Cardiac ventricle fibroblast (primary cell): ENCODE measurements around the gene LGMN. TPM values are rescaled to one million over a fixed set of nuclear protein-coding genes. Genes with fewer than 3 reads are reported as not detected.

ENCODE experiments used
- total RNA-seq: library from RNA; depleted of rRNA; stranded (reverse); fragments of >200 nt; gene quantifications from 2 replicates; pipeline ENCODE4 v1.2.3, GENCODE V29; 2015

The LGMN gene
- total RNA-seq = 127 and 137 TPM in 2 replicates

DNA sequence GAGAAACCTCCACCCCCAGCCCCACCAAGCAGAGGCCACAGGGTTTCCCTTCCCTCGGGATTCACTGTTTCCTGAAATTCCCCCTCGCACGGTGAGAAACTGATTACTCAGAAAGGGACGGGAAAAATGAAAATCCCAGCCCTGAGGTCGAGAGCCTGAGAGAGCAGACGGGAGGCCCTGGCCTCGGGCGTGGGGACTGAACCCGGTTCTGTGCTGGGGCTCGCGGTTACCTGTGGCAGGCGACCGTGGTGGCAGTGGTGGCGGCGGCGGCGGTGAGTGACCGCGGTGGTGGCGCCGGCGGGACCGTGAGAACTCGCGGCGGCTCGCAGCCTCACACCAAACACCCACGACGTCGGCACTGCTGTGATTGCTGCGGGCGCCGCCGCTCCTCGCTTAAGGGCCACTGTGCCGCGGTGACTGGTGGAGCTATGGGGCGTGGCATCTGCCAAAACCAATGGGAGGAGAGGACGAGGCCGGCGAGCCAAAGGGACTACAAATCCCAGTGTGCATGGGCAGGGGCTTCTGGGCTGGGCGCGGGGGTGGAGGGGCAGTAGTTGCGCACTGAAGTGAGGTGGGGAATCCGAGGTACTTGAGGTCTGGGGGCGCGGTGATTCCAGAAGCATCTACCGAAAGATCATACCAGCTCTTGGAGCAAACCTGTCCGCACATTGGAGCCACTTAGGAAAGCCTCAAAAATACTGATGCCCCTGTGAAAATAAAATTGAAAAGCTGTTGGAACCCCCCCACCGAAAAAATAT lies at the start of gene LGMN:
Gene LGMN (minus strand): TSS at position 369 of the 758 bp plus-strand sequence. CDS start 15,841 bp downstream, outside the sequence.

DNA sequence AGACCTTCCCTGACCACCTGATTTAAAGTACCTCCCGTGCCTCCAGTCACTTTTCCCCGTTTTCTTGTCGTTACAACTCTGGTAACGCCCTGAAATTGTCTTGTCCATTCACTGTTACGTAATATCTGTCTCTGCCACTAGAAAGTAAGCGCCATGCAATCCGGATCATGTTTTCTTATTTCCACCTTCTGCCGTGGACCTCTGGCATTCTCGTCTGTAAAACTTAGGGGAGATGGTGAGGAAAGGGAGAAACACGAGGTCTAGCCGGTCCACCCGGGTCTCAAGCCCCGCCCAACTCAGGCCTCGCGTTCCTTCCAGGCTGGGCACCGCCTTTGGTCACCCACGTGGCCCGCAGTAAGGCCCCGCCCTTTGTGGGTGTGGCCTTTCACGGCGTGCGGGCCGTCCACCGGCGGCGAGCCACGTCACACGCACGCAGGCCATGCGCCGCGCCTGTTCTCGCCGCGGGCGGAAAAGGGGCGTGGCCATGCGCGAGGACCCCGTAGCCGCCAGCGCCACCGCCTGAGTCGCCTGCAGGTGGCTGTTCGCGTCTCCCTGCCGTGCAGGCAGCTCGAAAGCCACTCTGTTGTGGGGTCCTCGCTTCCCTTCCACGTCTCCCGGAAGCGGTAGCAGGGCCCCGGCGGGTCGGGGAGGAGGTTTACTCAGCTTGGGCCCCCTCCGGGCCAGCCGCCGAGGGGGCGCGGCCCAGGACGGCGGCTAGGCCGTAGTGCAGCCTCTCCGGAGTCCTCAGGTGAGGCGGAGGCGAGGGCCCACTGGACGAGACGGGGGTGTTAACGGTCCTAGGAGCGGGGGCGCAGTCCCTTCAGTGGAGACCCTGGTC lies 45.5 kb upstream of the LGMN start, which contains the start of gene GOLGA5:
Gene GOLGA5 (plus strand): TSS at position 597 of the 838 bp plus-strand sequence. CDS start 3,133 bp downstream, outside the sequence.

Other genes starting within 250 kb of the LGMN start
- gene RIN3, start 234.8 kb downstream of the LGMN start, total RNA-seq = 6.1 and 7.9 TPM in 2 replicates
- 42.9 and 49.0 TPM in 2 replicates for gene GOLGA5, start 45.7 kb upstream of the LGMN start, total RNA-seq
- gene CHGA, start 174.5 kb upstream of the LGMN start, total RNA-seq = 0.87 TPM in 1 of 2 replicates, not detected in the other